GM13976 (cell line): ENCODE data around the gene PMVK.

ENCODE experiments used
- DNase-seq: peaks from one replicate; pipeline ENCODE4 v3.0.0; 2012; ENCODE audit warnings: low spot score
- in situ Hi-C: fragments of 300-500 bp; cut with MboI; formaldehyde crosslinking; loops from one replicate; pipeline ENCODE4 v1.12.0; 2022; ENCODE audit warnings: low sequenced_read_pairs, mixed read lengths, inconsistent platforms; ENCODE audit not compliant: unreplicated experiment
- TF ChIP-seq, protein P1 (sequence below): IDR thresholded peaks from 2 replicates; pipeline ENCODE4 v1.5.1; 2012; ENCODE audit warnings: borderline replicate concordance, mild to moderate bottlenecking; ENCODE audit not compliant: insufficient read depth; ENCODE audit errors: extremely low read depth, missing control alignments, control extremely low read depth

PMVK gene

GRCh38 chr1:154880671-154881070 lies 55.8 kb downstream of the PMVK start:
- no peak for DNase-seq
- TF ChIP-seq, protein P1, sequence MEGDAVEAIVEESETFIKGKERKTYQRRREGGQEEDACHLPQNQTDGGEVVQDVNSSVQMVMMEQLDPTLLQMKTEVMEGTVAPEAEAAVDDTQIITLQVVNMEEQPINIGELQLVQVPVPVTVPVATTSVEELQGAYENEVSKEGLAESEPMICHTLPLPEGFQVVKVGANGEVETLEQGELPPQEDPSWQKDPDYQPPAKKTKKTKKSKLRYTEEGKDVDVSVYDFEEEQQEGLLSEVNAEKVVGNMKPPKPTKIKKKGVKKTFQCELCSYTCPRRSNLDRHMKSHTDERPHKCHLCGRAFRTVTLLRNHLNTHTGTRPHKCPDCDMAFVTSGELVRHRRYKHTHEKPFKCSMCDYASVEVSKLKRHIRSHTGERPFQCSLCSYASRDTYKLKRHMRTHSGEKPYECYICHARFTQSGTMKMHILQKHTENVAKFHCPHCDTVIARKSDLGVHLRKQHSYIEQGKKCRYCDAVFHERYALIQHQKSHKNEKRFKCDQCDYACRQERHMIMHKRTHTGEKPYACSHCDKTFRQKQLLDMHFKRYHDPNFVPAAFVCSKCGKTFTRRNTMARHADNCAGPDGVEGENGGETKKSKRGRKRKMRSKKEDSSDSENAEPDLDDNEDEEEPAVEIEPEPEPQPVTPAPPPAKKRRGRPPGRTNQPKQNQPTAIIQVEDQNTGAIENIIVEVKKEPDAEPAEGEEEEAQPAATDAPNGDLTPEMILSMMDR = no peak
- in situ Hi-C loops = loop anchor here (5.0 to 25.0 kb wide), 2 partner anchors 213 to 318 kb away; partner anchors contain the start of genes CHRNB2 and UBE2Q1

- in situ Hi-C loops = loop anchor here (25.0 kb wide), 1 partner anchor 317 kb away; the partner anchor contains the start of genes CHRNB2 and UBE2Q1
- DNase-seq = no peak
- TF ChIP-seq, protein P1 = no peak
Observed at GRCh38 chr1:154879038-154879421, 57.5 kb downstream of the PMVK start.

DNA sequence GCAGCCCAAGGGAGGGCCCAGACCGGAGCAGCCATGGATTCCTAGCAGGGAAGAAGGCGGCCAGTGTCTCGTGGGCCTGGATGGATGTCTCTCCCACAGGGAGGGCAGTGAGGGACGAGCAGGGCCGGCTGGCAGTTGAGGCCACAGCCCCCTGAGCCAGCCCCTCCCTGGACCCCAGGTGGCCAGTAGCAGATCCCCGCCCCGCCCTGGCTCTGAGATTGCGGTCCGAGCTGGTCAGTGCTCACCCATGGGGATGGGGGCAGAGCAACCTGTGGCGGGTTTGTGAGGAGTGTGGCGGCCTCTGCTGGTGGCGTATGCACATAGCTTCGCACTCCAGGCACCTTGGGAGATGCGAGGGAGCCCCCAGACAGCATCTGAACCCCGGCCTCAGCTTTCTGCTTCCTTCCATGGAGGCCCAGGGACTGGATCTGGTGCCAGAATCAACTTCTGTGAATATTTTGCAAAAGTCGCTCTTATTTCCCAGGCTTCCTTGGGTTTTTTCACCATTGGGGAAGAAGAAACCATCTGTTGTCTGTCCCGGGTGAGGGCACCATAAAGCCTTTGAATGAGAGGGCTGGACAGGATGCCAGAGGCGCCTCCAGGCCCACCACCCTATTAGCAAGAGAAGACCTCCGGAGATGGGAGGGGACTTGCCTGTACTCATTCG lies 58.0 kb downstream of the PMVK start:
- in situ Hi-C loops = loop anchor here (25.0 kb wide), 1 partner anchor 316 kb away; the partner anchor contains the start of genes CHRNB2 and UBE2Q1
- DNase-seq = peak; percentile 87
- TF ChIP-seq, protein P1 = peak; percentile 94

DNA sequence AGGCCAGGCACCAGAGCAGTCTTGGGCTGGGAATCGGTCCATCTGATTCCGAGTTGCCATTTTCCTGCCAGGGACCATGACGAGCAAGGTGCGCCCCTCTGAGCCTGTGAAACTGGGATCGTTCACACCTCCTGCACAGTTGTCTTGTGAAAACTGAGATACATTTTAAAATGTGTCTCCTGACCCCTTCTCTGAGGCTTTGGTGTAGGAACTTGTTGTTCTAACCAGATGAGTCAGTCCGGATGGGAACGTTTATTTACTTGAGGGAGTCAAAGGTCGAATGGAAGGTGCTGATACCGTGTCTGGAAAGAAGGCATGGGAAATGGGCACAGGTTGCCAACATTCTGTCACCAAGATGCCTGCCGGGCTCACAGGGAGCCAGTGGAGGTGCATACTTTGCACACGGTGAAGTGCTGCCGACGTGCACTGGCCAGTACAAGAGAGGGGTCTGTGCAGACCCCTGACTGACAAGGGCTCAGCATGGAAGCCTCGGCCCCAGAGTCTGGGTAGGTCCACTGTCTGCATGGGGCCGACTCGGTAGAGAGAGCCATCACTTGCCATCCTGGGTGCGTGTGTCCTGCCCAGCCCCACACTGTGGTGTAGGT lies 59.0 kb downstream of the PMVK start:
- in situ Hi-C loops = loop anchor here (25.0 kb wide), 1 partner anchor 315 kb away; the partner anchor contains the start of genes CHRNB2 and UBE2Q1
- no peak for DNase-seq
- TF ChIP-seq, protein P1 = no peak

DNA sequence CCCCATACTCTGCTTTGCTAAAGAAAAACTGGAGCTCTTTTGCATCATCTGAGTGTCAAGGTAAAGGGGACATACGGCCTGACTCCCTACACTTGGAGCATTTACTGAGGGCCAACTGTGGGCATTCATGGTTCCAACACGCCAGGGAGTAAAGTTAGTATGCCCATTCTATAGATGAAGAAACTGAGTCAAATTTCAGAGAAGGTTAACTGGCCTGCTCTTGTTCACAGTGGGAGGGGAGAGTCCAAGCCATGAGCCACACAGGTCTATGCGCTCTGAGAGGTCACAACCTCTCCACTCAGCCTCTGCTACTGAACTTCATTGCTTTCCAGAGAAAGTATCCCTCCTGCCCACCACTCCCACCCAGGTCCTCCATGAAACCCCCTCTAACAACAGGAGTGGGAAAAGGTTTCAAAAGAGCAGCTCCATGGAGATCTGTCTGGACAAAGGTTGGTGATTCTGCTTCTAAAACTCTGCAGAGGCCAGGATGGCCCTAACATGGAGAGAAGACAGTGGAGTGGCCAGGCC lies 59.6 kb downstream of the PMVK start:
- in situ Hi-C loops = loop anchor here (25.0 kb wide), 1 partner anchor 315 kb away; the partner anchor contains the start of genes CHRNB2 and UBE2Q1
- TF ChIP-seq, protein P1 = no peak
- DNase-seq = no peak
